Glutamatergic neuron (in vitro differentiated cells): ENCODE measurements around the gene MR1. TPM values are rescaled to one million over a fixed set of nuclear protein-coding genes. Genes with fewer than 3 reads are reported as not detected.

Source experiments
- DNase-seq: peaks from one replicate; pipeline ENCODE4 v3.0.0; 2022
- H3K27ac Mint-ChIP-seq: one replicate; pipeline ENCODE4 v1.8.0; 2020; ENCODE audit warnings: mild to moderate bottlenecking, mixed read lengths, inconsistent platforms; ENCODE audit not compliant: unreplicated experiment
- H3K27me3 Mint-ChIP-seq: one replicate; pipeline ENCODE4 v1.8.0; 2020; ENCODE audit warnings: mild to moderate bottlenecking, moderate library complexity, mixed read lengths, inconsistent platforms; ENCODE audit not compliant: unreplicated experiment
- H3K36me3 Mint-ChIP-seq: one replicate; pipeline ENCODE4 v1.8.0; 2020; ENCODE audit warnings: mild to moderate bottlenecking, mixed read lengths, inconsistent platforms; ENCODE audit not compliant: unreplicated experiment
- H3K4me1 Mint-ChIP-seq: one replicate; pipeline ENCODE4 v1.8.0; 2020; ENCODE audit warnings: mild to moderate bottlenecking, low read depth, mixed read lengths, inconsistent platforms; ENCODE audit not compliant: unreplicated experiment
- H3K4me3 Mint-ChIP-seq: one replicate; pipeline ENCODE4 v1.8.0; 2020; ENCODE audit warnings: mild to moderate bottlenecking, mixed read lengths, inconsistent platforms; ENCODE audit not compliant: unreplicated experiment
- H3K9me3 Mint-ChIP-seq: one replicate; pipeline ENCODE4 v1.8.0; 2020; ENCODE audit warnings: mild to moderate bottlenecking, moderate library complexity, mixed read lengths, inconsistent platforms; ENCODE audit not compliant: unreplicated experiment
- total RNA-seq: library from RNA; stranded (reverse); fragmentation: NEBNext Ultra II Directional; extraction: Animal tissue kit (Norgen Biotek cat#: 25700); gene quantifications from one replicate; pipeline ENCODE4 v1.2.1, GENCODE V29; 2021; ENCODE audit not compliant: unreplicated experiment
- TF ChIP-seq, protein P1 (sequence below): fragments of 200-600 bp; sonication (generic); IDR thresholded peaks from one replicate; pipeline ENCODE4 v1.5.0; 2021; ENCODE audit not compliant: partially characterized antibody, unreplicated experiment

MR1 gene
- total RNA-seq, 1 donor from 2014 or later = not detected

- Mint-ChIP-seq H3K27ac (no peak overlapping the region), H3K4me3 (no peak overlapping the region), H3K4me1 (peaks cover 6% of the 10 kb centered on the region), H3K27me3 (no peaks in the 10 kb centered on the region), H3K9me3 (peaks cover 3% of the 10 kb centered on the region), H3K36me3 (peaks cover 14% of the 10 kb centered on the region)
- no peak for DNase-seq
- TF ChIP-seq, protein P1, sequence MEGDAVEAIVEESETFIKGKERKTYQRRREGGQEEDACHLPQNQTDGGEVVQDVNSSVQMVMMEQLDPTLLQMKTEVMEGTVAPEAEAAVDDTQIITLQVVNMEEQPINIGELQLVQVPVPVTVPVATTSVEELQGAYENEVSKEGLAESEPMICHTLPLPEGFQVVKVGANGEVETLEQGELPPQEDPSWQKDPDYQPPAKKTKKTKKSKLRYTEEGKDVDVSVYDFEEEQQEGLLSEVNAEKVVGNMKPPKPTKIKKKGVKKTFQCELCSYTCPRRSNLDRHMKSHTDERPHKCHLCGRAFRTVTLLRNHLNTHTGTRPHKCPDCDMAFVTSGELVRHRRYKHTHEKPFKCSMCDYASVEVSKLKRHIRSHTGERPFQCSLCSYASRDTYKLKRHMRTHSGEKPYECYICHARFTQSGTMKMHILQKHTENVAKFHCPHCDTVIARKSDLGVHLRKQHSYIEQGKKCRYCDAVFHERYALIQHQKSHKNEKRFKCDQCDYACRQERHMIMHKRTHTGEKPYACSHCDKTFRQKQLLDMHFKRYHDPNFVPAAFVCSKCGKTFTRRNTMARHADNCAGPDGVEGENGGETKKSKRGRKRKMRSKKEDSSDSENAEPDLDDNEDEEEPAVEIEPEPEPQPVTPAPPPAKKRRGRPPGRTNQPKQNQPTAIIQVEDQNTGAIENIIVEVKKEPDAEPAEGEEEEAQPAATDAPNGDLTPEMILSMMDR = no peak
Observed at GRCh38 chr1:181001091-181001780, 32.5 kb upstream of the MR1 start.

DNA sequence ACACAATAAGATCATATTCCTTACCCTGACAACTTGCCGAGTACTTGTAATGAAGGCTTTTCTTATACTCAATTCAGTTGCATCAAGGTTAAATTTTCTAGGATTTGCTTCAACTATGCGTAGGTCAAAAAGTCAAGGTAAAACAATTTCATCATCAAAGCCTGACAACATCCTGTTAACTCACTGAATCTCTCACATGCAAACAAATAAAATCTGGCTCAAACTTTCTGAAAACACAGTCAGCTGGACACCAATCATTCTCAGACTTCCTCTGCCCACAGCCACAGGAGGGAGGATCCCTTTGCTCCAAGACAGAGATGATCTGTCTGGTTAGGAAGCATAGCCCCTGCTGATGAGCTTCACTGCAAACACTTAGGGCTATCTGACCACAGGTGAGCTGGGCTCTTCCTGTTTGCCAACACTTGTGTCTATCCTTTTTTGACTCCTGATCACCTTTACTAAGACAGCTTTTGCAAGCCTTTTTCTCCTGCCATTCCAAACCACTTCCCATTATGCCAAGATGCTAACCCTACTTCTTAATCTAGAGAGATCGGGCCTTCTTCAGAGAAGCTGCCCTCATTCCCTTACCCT lies 31.1 kb upstream of the MR1 start:
- Mint-ChIP-seq H3K36me3 (peaks cover 14% of the 10 kb centered on the region), H3K27me3 (peaks cover 3% of the 10 kb centered on the region), H3K9me3 (peaks cover 3% of the 10 kb centered on the region), H3K4me1 (peaks cover 11% of the 10 kb centered on the region), H3K27ac (no peak overlapping the region), H3K4me3 (no peak overlapping the region)
- no peak for DNase-seq
- TF ChIP-seq, protein P1 = no peak

GRCh38 chr1:181010789-181011188 lies 23.0 kb upstream of the MR1 start:
- TF ChIP-seq, protein P1 = no peak
- peaks cover 3% of the 10 kb centered on the region for H3K27me3 Mint-ChIP-seq
- no peak overlapping the region for H3K27ac Mint-ChIP-seq
- peaks cover 11% of the 10 kb centered on the region for H3K4me1 Mint-ChIP-seq
- no peaks in the 10 kb centered on the region for H3K36me3 Mint-ChIP-seq
- DNase-seq = no peak
- no peak overlapping the region for H3K4me3 Mint-ChIP-seq
- no peaks in the 10 kb centered on the region for H3K9me3 Mint-ChIP-seq

- H3K4me3 Mint-ChIP-seq = no peak overlapping the region
- no peaks in the 10 kb centered on the region for H3K36me3 Mint-ChIP-seq
- H3K27ac Mint-ChIP-seq = no peak overlapping the region
Observed at GRCh38 chr1:181011301-181012202, 22.2 kb upstream of the MR1 start.

More at GRCh38 chr1:181011301-181012202, 22.2 kb upstream of the MR1 start:
- Mint-ChIP-seq H3K27me3 (peaks cover under 1% of the 10 kb centered on the region), H3K4me1 (peaks cover 10% of the 10 kb centered on the region), H3K9me3 (no peaks in the 10 kb centered on the region)
- TF ChIP-seq, protein P1 = no peak
- DNase-seq = no peak
